ENCODE data around the gene PDE4D. TPM values are rescaled to one million over a fixed set of nuclear protein-coding genes. Genes with fewer than 3 reads are reported as not detected.

PDE4D gene
- total and polyA plus RNA-seq, 10 of the 15 experiments (the other 5 are each of a cell fraction or from before 2014, with no cell fraction given): 0.87 to 4.1 (median 2.2) TPM

- Histone ChIP-seq H3K4me2 (ENCODE audit: control insufficient read depth, insufficient read depth) (no peak overlapping the region), H3K79me2 (ENCODE audit: control insufficient read depth, insufficient read depth, low read length) (no peaks in the 10 kb centered on the region), H3K9ac (ENCODE audit: control insufficient read depth, insufficient read depth, low read length) (no peak overlapping the region), H3K27me3 (replicated peaks in 1 of 2; ENCODE audit: control insufficient read depth in 2 of 2, insufficient read depth in 2 of 2, low read length in 1 of 2) (peaks cover 0 to 1% of the 10 kb centered on the region in 2 experiments; a peak in 2 of 4 replicates), H3K4me3 (no peak overlapping the region), H3K36me3 (ENCODE audit: control insufficient read depth in 2 of 2, insufficient read depth in 2 of 2, low read length in 1 of 2) (no peaks in the 10 kb centered on the region), H3K4me1 (ENCODE audit: control insufficient read depth, insufficient read depth, low read length) (no peaks in the 10 kb centered on the region), H3K9me3 (replicated peaks; ENCODE audit: control insufficient read depth, insufficient read depth, low read length) (no peaks in the 10 kb centered on the region), H3K27ac (ENCODE audit: control insufficient read depth, insufficient read depth) (no peak overlapping the region), H4K20me1 (ENCODE audit: control insufficient read depth, insufficient read depth) (no peaks in the 10 kb centered on the region), H2AFZ (ENCODE audit: control insufficient read depth, low read depth, low read length) (no peak overlapping the region)
- ChIA-PET RAD21 (ENCODE audit: unreplicated experiment) (interaction anchor here (0.6 kb wide), 1 partner anchor 25 kb away, joined by 4 read pairs; no protein-coding TSS in a partner anchor), POLR2A (interaction anchor here (0.7 kb wide), 1 partner anchor 10 kb away, joined by 7 read pairs; no protein-coding TSS in a partner anchor), CTCF (interaction anchor here (0.7 kb wide), 1 partner anchor 117 kb away, joined by 3 read pairs; no protein-coding TSS in a partner anchor), SMC1A (ENCODE audit: uncharacterized antibody, unreplicated experiment) (interaction anchor here (2.0 kb wide), 1 partner anchor 11 kb away, joined by 5 read pairs; no protein-coding TSS in a partner anchor)
- ATAC-seq (no peak), FAIRE-seq (no peak), DNase-seq (ENCODE audit: low read depth, low spot score) (no peak)
- 0% methylated on average over 2 of the region's 2 CpGs for WGBS (ENCODE audit: insufficient coverage, insufficient replicate concordance, low lambda C conversion rate, missing lambda C conversion rate)
- no TSS peak for BruUV-seq (replicated peaks)
- intact Hi-C loops (cut with micrococcal nuclease; ENCODE audit: unreplicated experiment) (no loop called here), in situ Hi-C loops (cut with MboI) (no loop called here)
- TF ChIP-seq YY1 (IDR thresholded peaks at IDR 0.05; ENCODE audit: low read depth, low read length) (no peak), PKNOX1 (IDR thresholded peaks at IDR 0.05) (no peak), IKZF1 (conservative IDR thresholded peaks at IDR 0.05) (no peak), PAX5 (IDR thresholded peaks at IDR 0.05; ENCODE audit: borderline replicate concordance, low read depth, low read length) (no peak), SREBF2 (IDR thresholded peaks at IDR 0.05; ENCODE audit: low read length) (no peak), NFXL1 (IDR thresholded peaks at IDR 0.05; ENCODE audit: borderline replicate concordance) (no peak), BCLAF1 (IDR thresholded peaks at IDR 0.05) (no peak), CBX5 (IDR thresholded peaks at IDR 0.05; ENCODE audit: low read depth) (no peak), KDM1A (IDR thresholded peaks at IDR 0.05; ENCODE audit: borderline replicate concordance) (no peak), CHD2 (IDR thresholded peaks at IDR 0.05; ENCODE audit: borderline replicate concordance, low read depth, low read length) (no peak), ZNF592 (IDR thresholded peaks at IDR 0.05) (no peak), NFIC (IDR thresholded peaks at IDR 0.05; ENCODE audit: low read depth, low read length) (no peak), SIX5 (IDR thresholded peaks at IDR 0.05; ENCODE audit: low read depth, low read length, severe bottlenecking) (no peak)
- TF ChIP-seq, protein P1, sequence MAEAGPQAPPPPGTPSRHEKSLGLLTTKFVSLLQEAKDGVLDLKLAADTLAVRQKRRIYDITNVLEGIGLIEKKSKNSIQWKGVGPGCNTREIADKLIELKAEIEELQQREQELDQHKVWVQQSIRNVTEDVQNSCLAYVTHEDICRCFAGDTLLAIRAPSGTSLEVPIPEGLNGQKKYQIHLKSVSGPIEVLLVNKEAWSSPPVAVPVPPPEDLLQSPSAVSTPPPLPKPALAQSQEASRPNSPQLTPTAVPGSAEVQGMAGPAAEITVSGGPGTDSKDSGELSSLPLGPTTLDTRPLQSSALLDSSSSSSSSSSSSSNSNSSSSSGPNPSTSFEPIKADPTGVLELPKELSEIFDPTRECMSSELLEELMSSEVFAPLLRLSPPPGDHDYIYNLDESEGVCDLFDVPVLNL (IDR thresholded peaks at IDR 0.05; ENCODE audit: low read depth, low read length): no peak
- TF ChIP-seq, protein P2, sequence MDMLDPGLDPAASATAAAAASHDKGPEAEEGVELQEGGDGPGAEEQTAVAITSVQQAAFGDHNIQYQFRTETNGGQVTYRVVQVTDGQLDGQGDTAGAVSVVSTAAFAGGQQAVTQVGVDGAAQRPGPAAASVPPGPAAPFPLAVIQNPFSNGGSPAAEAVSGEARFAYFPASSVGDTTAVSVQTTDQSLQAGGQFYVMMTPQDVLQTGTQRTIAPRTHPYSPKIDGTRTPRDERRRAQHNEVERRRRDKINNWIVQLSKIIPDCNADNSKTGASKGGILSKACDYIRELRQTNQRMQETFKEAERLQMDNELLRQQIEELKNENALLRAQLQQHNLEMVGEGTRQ (IDR thresholded peaks at IDR 0.05; ENCODE audit: borderline replicate concordance, low read depth, low read length): no peak
Observed at GRCh38 chr5:59276325-59276675, 617.2 kb downstream of the PDE4D start.

Measured in GM12878 (cell line).